Retina (tissue), 1 donor: ENCODE results near the gene PPIP5K2.
A peak's percentile ranks its signal among the peaks of the same experiment; 100 is the strongest.
"Not testable (repeated sequence)": the region's sequence is repeated elsewhere in the genome, so short reads cannot be mapped to it uniquely, and the experiment has no call there.

Experiments used
- DNase-seq: peaks from one replicate; pipeline ENCODE4 v3.0.0-alpha.2; 2016

Gene PPIP5K2

DNA sequence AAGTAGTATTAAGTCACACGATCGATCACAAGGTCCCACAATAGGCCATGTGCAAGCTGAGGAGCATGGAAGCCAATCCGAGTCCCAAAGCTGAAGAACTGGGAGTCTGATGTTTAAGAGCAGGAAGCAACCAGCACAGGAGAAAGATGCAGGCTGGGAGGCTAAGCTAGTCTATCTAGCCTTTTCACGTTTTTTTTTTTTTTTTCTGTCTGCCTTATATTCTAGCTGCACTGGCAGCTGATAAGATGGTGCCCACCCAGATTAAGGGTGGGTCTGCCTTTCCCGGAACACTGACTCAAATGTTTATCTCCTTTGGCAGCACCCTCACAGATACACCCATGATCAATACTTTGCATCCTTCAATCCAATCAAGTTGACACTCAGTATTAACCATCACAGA, 6.5 kb downstream of the PPIP5K2 start:
- DNase-seq = no peak

GRCh38 chr5:103127292-103127817, 7.3 kb downstream of the PPIP5K2 start:
- no peak for DNase-seq

DNA sequence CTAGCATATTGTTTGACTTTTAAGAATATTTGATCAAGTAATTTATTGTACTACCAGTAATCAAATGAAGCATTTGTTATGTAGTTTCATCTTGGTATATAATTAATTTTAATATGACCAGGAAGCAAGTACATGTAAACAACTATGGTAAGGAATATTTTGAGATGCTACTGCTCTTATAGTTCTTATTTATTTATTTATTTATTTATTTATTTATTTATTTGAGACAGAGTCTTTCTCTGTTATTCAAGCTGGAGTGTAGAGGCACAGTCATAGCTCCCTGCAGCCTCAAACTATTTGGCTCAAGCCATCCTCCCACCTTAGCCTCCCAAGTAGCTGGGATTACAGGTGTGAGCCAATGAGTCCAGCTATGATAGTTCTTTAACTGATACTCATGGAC, 8.1 kb downstream of the PPIP5K2 start:
- no peak for DNase-seq

- no peak for DNase-seq
Measured at GRCh38 chr5:103132684-103133083, 12.6 kb downstream of the PPIP5K2 start.

GRCh38 chr5:103133231-103133630, 13.1 kb downstream of the PPIP5K2 start:
- no peak for DNase-seq

- no peak for DNase-seq
Measured at GRCh38 chr5:103135461-103135860, 15.4 kb downstream of the PPIP5K2 start.

DNA sequence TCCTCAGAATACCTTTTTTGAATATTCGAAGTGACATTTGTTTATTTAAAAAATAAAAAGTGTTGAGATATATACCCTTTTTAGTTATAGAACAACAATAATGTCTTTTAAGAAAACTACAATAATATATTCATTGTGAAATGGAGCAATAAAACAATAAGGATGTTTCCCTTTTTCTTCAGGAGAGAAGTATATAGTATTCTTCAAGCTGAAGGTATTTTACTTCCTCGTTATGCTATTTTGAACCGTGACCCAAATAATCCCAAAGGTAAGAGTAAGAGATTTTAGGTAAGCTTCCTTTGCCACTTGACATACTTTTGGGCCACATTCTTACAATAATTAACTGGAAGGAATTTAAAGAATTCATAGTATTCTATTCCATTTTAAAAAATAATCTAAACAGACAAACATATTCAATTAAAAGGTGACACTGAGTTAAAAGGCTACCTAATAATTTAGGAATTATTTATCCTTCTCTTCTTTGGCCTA, 18.1 kb downstream of the PPIP5K2 start:
- no peak for DNase-seq

DNA sequence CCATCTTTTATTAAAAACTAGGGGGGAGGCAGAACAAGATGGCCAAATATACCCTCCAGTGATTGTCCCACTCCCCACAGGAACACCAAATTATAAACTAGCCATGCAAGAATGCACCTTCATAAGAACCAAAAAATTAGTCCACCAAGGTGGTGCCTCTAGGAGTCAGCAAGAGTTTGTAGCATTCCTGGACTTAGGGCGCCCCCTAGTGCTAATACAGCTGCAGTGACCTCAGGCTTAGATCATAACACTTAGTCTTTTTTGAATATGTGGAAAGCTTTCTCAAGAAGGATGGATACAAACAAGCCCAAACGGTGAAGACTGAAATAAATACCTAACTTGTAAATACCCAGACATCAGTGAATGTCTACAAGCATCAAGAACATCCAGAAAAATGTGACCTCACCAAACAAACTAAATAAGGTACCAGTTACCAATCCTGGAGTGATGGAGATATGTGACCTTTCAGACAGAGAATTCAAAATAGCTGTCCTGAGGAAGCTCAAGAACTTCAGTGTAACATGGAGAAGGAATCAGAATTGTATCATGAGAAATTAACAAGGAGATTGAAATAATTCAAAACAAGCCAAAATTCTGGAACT, 19.3 kb downstream of the PPIP5K2 start:
- peak; percentile 57 for DNase-seq

- not testable (repeated sequence) for DNase-seq
Measured at GRCh38 chr5:103142132-103142531, 22.0 kb downstream of the PPIP5K2 start.

GRCh38 chr5:103145196-103145595, 25.1 kb downstream of the PPIP5K2 start:
- no peak for DNase-seq

DNA sequence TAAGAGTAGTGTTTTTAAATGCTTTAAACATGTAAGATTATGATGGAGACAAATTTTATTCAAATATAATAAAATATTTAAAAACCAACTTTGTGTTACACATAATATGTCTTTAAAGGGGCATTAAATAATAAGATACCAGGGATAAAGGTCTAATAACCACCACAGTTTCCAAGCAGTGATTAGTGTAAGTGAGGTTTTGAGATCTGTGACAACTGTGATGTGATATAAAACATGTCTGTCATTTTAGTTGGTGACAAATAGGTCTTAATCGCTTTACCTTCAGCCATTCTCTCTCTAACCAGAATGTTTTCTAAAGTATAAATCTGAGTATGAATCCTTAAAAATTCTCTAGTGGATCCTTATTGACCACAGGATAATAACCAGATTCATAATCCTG, 28.1 kb downstream of the PPIP5K2 start:
- no peak for DNase-seq

DNA sequence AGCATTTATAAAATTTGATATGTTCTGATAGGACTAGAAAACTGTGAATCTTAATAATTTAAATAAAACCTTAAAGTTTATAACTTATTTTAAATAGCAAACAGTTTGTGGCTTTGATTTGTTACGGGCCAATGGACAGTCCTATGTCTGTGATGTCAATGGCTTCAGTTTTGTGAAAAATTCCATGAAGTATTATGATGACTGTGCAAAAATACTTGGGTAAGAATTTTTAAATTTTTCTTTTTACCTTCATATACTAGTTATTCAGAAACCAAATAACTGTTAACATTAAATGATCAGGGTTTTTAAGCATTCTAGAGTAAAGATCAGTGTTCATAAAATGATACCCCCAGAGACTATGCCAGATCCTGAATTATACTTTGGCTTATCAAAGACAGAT, 31.1 kb downstream of the PPIP5K2 start:
- DNase-seq = no peak

- DNase-seq = no peak
Measured at GRCh38 chr5:103166706-103167105, 46.6 kb downstream of the PPIP5K2 start.

DNA sequence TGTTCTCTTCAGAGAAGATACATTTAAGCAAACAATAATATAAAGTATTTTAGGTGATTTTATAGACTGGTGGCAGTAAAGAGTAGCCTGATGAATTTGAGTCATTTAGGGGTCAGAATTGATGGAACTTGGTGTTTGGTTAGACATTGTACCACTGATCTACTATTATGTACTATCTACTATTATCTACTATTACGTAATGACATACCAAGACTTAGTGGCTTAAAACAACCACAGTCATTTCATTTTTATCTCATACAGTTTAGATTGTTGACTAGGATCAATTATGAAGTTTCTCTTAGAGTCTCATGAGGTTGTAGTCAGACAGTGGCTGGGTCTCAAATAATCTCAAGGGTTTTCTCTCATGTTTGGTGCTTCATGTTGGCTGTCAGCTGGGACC, 54.0 kb downstream of the PPIP5K2 start:
- DNase-seq = no peak

- DNase-seq = no peak
Measured at GRCh38 chr5:103177543-103177942, 57.4 kb downstream of the PPIP5K2 start.

GRCh38 chr5:103178167-103178566, 58.1 kb downstream of the PPIP5K2 start:
- no peak for DNase-seq

DNA sequence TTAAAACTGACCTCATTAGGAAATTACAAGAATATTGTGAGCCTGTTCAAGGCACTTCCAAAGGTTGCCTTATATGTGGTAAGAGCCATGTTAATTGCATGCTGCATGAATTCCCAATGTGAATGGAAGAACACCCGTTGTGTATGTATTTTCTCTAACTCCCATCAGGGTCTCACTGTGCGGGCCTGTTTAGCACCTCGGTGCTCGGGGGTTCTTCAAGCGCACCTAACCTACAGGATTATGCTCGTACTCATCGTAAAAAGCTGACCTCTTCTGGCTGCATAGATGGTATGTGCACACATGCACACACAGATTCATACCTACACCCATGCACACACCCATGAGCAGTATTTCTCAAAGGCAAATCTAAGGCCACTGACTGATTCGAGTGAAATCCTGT, 66.1 kb downstream of the PPIP5K2 start:
- no peak for DNase-seq

DNA sequence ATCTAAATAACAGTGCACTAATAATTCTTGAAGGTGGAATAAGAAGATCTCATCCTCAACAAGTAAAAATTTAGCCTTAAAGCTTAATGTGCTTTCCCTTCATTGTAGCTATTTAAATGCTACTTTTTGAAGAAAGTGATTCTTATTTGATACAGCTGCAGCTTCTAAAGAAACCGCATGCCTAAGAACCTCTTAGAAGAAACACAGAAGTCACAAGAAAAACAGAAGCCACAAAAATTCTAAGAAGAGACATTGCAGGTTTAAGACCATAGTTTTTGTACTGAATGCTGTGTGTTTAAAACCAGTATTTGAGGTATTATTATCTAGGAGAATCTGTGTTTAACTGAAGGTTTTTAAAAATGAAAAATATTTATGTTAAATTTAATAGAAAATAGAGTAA, 68.3 kb downstream of the PPIP5K2 start:
- DNase-seq = no peak

DNA sequence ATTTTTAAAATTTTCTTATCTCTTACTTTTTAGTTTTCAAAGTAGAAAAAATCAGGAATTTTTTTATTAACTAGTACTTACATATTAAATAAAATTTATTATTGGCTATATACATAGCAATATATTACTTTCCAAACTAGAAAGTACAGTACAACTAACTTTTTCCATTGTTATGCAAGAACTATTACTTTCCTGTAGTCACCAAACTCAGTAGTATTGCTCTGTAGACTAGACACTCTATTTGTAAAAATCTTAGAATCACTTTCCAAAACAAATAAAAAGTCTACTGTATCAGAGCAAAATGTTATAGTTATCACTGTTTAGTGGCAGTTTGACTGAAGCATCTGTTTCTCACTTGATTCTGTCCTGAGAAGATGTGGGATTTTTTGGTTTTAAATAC, 83.1 kb downstream of the PPIP5K2 start:
- no peak for DNase-seq

GRCh38 chr5:103204990-103205389, 84.9 kb downstream of the PPIP5K2 start:
- not testable (repeated sequence) for DNase-seq

GRCh38 chr5:103205991-103206700, 86.0 kb downstream of the PPIP5K2 start:
- DNase-seq = no peak

- DNase-seq = no peak
Measured at GRCh38 chr5:103207011-103207410, 86.9 kb downstream of the PPIP5K2 start.

GRCh38 chr5:103207653-103208052, 87.6 kb downstream of the PPIP5K2 start:
- DNase-seq = no peak

DNA sequence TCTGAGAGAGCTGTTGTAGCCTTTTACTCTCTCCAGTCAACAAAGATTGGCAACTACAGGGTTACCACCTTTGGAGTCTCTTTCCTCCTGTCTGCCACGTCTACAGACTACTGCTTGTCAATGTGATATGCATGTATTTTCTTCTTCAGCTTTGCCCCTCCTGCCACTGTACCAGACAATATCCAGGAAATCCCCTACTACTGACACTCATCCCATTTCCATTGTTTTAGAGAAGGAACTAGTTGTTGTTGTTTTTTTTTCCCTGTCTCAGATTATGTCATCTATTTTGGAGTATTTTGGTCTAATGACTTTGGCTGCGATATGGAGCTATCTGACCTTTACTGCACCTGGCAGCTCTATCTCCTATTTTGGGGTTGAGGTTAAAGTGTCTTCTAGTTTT, 88.4 kb downstream of the PPIP5K2 start:
- DNase-seq = no peak

DNA sequence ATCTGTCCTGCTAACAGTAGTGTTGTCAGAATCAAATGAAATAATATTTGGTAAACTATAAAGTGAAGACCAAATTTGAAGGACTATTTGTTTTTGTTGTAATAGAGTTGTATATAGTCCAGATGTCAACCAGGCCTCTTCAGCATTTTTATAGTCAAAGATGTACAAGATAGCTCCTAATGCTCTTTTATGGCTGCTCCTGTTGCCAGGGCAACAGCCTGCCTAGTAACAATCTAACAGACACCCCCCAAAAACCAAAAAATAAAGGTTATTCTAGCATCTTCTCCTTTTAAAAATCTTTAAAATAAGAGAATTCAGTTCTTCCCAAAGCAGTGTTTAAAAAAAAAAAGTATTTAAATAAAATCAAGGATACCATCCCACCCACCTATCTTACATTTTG, 89.0 kb downstream of the PPIP5K2 start:
- no peak for DNase-seq
